GM23248 (cell line): ENCODE results near the gene NMT1. TPM values are rescaled to one million over a fixed set of nuclear protein-coding genes. Genes with fewer than 3 reads are reported as not detected.

Experiments used
- DNase-seq: peaks from one replicate; pipeline ENCODE4 v3.0.0-alpha.2; 2015
- H2AFZ ChIP-seq: fragments of 200-600 bp; sonication (generic); 2 replicates; pipeline ENCODE4 v1.6.1; 2016; ENCODE audit warnings: antibody characterized with exemption
- H3F3A ChIP-seq: fragments of 200-600 bp; sonication (generic); 2 replicates; pipeline ENCODE4 v1.6.1; 2016; ENCODE audit warnings: mild to moderate bottlenecking, antibody characterized with exemption, mixed run types; ENCODE audit not compliant: insufficient read depth
- H3K27ac ChIP-seq: fragments of 200-600 bp; sonication (generic); 2 replicates; pipeline ENCODE4 v1.5.1; 2016; ENCODE audit warnings: mild to moderate bottlenecking
- H3K27me3 ChIP-seq: fragments of 200-600 bp; sonication (generic); replicated peaks from 2 replicates; pipeline ENCODE4 v1.6.1; 2016; ENCODE audit warnings: mild to moderate bottlenecking; ENCODE audit not compliant: insufficient read depth
- H3K36me3 ChIP-seq: fragments of 200-600 bp; sonication (generic); 2 replicates; pipeline ENCODE4 v1.6.1; 2016; ENCODE audit warnings: low read depth, mild to moderate bottlenecking
- H3K4me1 ChIP-seq: fragments of 200-600 bp; sonication (generic); 2 replicates; pipeline ENCODE4 v1.6.1; 2016; ENCODE audit warnings: mild to moderate bottlenecking; ENCODE audit not compliant: insufficient read depth
- H3K4me2 ChIP-seq: fragments of 200-600 bp; sonication (generic); one replicate; pipeline ENCODE4 v1.6.1; 2016; ENCODE audit warnings: mild to moderate bottlenecking; ENCODE audit not compliant: unreplicated experiment
- H3K4me3 ChIP-seq: fragments of 200-600 bp; sonication (generic); 2 replicates; pipeline ENCODE4 v1.5.1; 2016; ENCODE audit warnings: mild to moderate bottlenecking
- H3K79me2 ChIP-seq: fragments of 200-600 bp; sonication (generic); 2 replicates; pipeline ENCODE4 v1.6.1; 2016; ENCODE audit warnings: mild to moderate bottlenecking; ENCODE audit not compliant: insufficient read depth
- H3K9ac ChIP-seq: fragments of 200-600 bp; sonication (generic); 2 replicates; pipeline ENCODE4 v1.6.1; 2016; ENCODE audit warnings: mild to moderate bottlenecking
- H3K9me2 ChIP-seq: fragments of 200-600 bp; sonication (generic); 2 replicates; pipeline ENCODE4 v1.6.1; 2016; ENCODE audit warnings: mixed run types, mild to moderate bottlenecking, moderate library complexity; ENCODE audit not compliant: insufficient read depth
- H3K9me3 ChIP-seq: fragments of 200-600 bp; sonication (generic); one replicate; pipeline ENCODE4 v1.6.1; 2017; ENCODE audit warnings: low read depth
- H4K20me1 ChIP-seq: fragments of 200-600 bp; sonication (generic); 2 replicates; pipeline ENCODE4 v1.6.0; 2016; ENCODE audit not compliant: insufficient read depth
- EZH2 ChIP-seq: fragments of 200-600 bp; sonication (generic); IDR thresholded peaks from 2 replicates; pipeline ENCODE4 v1.6.1; 2018; ENCODE audit warnings: antibody characterized with exemption, mild to moderate bottlenecking; ENCODE audit not compliant: insufficient read depth, poor library complexity, severe bottlenecking
- EZH2phosphoT487 ChIP-seq: fragments of 200-600 bp; sonication (generic); IDR thresholded peaks from 2 replicates; pipeline ENCODE4 v1.6.1; 2018; ENCODE audit warnings: antibody characterized with exemption, moderate library complexity, mild to moderate bottlenecking, low read depth; ENCODE audit not compliant: insufficient read depth
- WGBS, 2 experiments: methylation state at CpG; one replicate each; pipeline ENCODE4 v1.1.6; 2015 to 2017; ENCODE audit warnings: low lambda C conversion rate in 2 of 2, low coverage in 1 of 2; ENCODE audit errors: missing lambda C conversion rate in 2 of 2; 5-methylcytosine and 5-hydroxymethylcytosine counted together
- in situ Hi-C: fragments of 300-500 bp; cut with MboI; formaldehyde crosslinking; loops from 2 replicates; pipeline ENCODE4 v1.15.0; 2020
- polyA plus RNA-seq: library from polyadenylated mRNA; unstranded; fragments of >200 nt; fragmentation: Nextera tagmentation; extraction: Ambion mirVana; gene quantifications from 2 replicates; pipeline ENCODE4 v1.2.1, GENCODE V29; 2016
- total RNA-seq: library from RNA; depleted of rRNA; stranded (reverse); fragments of >200 nt; shearing (Covaris generic); gene quantifications from 2 replicates; pipeline ENCODE4 v1.2.3, GENCODE V29; 2014

NMT1 gene
- total and polyA plus RNA-seq, 2 experiments from 2014 or later = 61.8 to 95.7 TPM

DNA sequence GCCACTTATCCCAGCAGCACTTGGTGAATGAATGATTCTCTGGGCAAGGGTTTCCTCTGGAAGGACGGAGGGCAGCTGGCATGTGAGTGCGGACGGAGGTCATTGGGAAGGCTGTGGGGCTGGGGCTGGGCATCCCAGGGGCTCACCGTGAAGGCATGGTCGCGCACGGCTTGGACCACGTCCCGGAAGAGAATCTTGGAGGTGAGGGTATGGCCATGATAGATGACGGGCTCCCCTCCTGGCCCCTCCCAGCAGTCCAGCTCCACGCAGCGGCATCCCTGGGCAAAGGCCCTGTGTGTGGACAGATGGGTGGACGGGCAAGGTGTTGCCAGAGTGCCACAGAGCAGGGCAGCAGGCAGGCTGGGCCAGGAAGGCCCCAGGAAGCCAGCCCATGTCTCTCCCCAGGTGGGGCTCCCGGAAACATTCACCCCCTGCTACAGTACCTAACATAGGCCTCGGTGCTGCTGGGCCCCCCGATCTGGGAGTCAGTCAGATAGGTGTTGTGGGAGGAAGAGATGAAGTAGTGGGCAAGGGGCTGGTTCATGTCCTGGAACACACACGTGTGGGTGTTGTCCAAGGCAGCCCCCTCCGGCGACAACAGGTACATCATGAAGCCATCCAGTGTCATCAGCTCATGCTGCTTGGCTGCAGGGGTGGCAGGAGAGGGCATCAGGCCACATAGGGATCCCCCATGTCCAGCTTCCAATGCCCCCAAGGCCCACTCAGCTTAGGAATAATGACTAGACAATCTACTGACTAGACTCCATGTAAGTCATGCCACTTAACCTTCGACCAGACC is 56.9 kb downstream of the NMT1 start:
- no peak for DNase-seq
- Histone ChIP-seq H3K4me1 (peaks cover 11% of the 10 kb centered on the region), H3K4me3 (no peak overlapping the region), H3K9ac (no peak overlapping the region), H4K20me1 (no peaks in the 10 kb centered on the region), H3K9me2 (no peaks in the 10 kb centered on the region), H3K27ac (no peak overlapping the region), H3K36me3 (no peaks in the 10 kb centered on the region; the same call in 1 of the 2 replicates), H3K79me2 (peaks cover 10% of the 10 kb centered on the region), H3F3A (no peaks in the 10 kb centered on the region), H3K4me2 (no peak overlapping the region), H3K9me3 (no peaks in the 10 kb centered on the region), H3K27me3 (no peaks in the 10 kb centered on the region), H2AFZ (no peak overlapping the region)
- in situ Hi-C loops = no loop called here
- WGBS, 2 experiments = 88 to 91% methylated on average over 20 of the region's 20 CpGs
- TF ChIP-seq EZH2 (no peak), EZH2phosphoT487 (no peak)

GRCh38 chr17:45118691-45119090 is 57.6 kb downstream of the NMT1 start:
- no peak overlapping the region for H3K27ac ChIP-seq
- no peak overlapping the region for H2AFZ ChIP-seq
- no peaks in the 10 kb centered on the region; the same call in 1 of the 2 replicates for H3K36me3 ChIP-seq
- no peak overlapping the region for H3K4me3 ChIP-seq
- DNase-seq = no peak
- in situ Hi-C loops = no loop called here
- no peak overlapping the region for H3K9ac ChIP-seq
- H3F3A ChIP-seq = no peaks in the 10 kb centered on the region
- H3K27me3 ChIP-seq = no peaks in the 10 kb centered on the region
- H3K9me3 ChIP-seq = no peaks in the 10 kb centered on the region
- H3K4me1 ChIP-seq = peaks cover 18% of the 10 kb centered on the region
- H4K20me1 ChIP-seq = no peaks in the 10 kb centered on the region
- H3K4me2 ChIP-seq = no peak overlapping the region
- no peak for TF ChIP-seq EZH2phosphoT487
- no peak for TF ChIP-seq EZH2
- 93 to 95% methylated on average over 23 of the region's 23 CpGs for WGBS, 2 experiments
- H3K9me2 ChIP-seq = no peaks in the 10 kb centered on the region
- peaks cover 17% of the 10 kb centered on the region for H3K79me2 ChIP-seq

- Histone ChIP-seq H3K4me2 (no peak overlapping the region), H3K79me2 (peaks cover 27% of the 10 kb centered on the region), H4K20me1 (no peaks in the 10 kb centered on the region), H3K27me3 (no peaks in the 10 kb centered on the region), H3K9ac (no peak overlapping the region), H3K27ac (no peak overlapping the region), H2AFZ (no peak overlapping the region), H3K4me1 (peaks cover 31% of the 10 kb centered on the region), H3K9me3 (no peaks in the 10 kb centered on the region), H3F3A (no peaks in the 10 kb centered on the region), H3K9me2 (no peaks in the 10 kb centered on the region), H3K36me3 (no peaks in the 10 kb centered on the region; the same call in 1 of the 2 replicates), H3K4me3 (no peak overlapping the region)
- DNase-seq = no peak
- in situ Hi-C loops = loop anchor here (5.0 to 10.0 kb wide), 2 partner anchors 65 to 198 kb away; partner anchors contain the start of gene DCAKD
- TF ChIP-seq EZH2phosphoT487 = no peak
- no peak for TF ChIP-seq EZH2
- 76 to 77% methylated on average over 8 of the region's 8 CpGs for WGBS, 2 experiments
These were observed 58.8 kb downstream of the NMT1 start for GRCh38 chr17:45119964-45120363.

- Histone ChIP-seq H3K9me2 (no peaks in the 10 kb centered on the region), H3K9me3 (no peaks in the 10 kb centered on the region), H3K27me3 (no peaks in the 10 kb centered on the region), H3K4me2 (no peak overlapping the region), H3K9ac (no peak overlapping the region), H2AFZ (no peak overlapping the region), H3K27ac (no peak overlapping the region), H3K79me2 (peaks cover 33% of the 10 kb centered on the region), H3K4me1 (peaks cover 31% of the 10 kb centered on the region), H4K20me1 (no peaks in the 10 kb centered on the region), H3K4me3 (no peak overlapping the region), H3K36me3 (no peaks in the 10 kb centered on the region; the same call in 1 of the 2 replicates), H3F3A (no peaks in the 10 kb centered on the region)
- 97% methylated on average over 16 to 22 of the region's 22 CpGs for whole genome bisulfite sequencing, 2 experiments
- in situ Hi-C loops = loop anchor here (5.0 to 10.0 kb wide), 2 partner anchors 66 to 198 kb away; partner anchors contain the start of gene DCAKD
- DNase-seq = no peak
- no peak for TF ChIP-seq EZH2
- TF ChIP-seq EZH2phosphoT487 = no peak
These were observed 59.4 kb downstream of the NMT1 start for GRCh38 chr17:45120558-45120957.
